IPS DF 6.9 (cell line): ENCODE results near the gene PCDHGA1.
"Not testable (repeated sequence)": the region's sequence is repeated elsewhere in the genome, so short reads cannot be mapped to it uniquely, and the experiment has no call there.

Source experiments
- DNase-seq: peaks from one replicate; pipeline ENCODE4 v3.0.0-alpha.2; 2013; ENCODE audit warnings: low read depth, low spot score
- H3K27ac ChIP-seq: one replicate; pipeline ENCODE4 v1.5.1; 2013; ENCODE audit warnings: low read length, control low read depth
- H3K27me3 ChIP-seq: 2 replicates; pipeline ENCODE4 v1.6.1; 2013; ENCODE audit warnings: mild to moderate bottlenecking, low read length; ENCODE audit not compliant: control insufficient read depth, insufficient read depth
- H3K36me3 ChIP-seq: 2 replicates; pipeline ENCODE4 v1.6.1; 2013; ENCODE audit warnings: low read length; ENCODE audit not compliant: control insufficient read depth, insufficient read depth
- H3K4me1 ChIP-seq: 2 replicates; pipeline ENCODE4 v1.6.1; 2013; ENCODE audit warnings: low read length; ENCODE audit not compliant: control insufficient read depth, insufficient read depth
- H3K4me3 ChIP-seq: 2 replicates; pipeline ENCODE4 v1.5.1; 2013; ENCODE audit warnings: mild to moderate bottlenecking, low read length
- H3K9me3 ChIP-seq: 2 replicates; pipeline ENCODE4 v1.6.1; 2013; ENCODE audit warnings: low read length, inconsistent platforms; ENCODE audit not compliant: control insufficient read depth, insufficient read depth
- WGBS: extraction: QIAGEN DNeasy Blood & Tissue Kit; methylation state at CpG from one replicate; pipeline ENCODE4 v1.1.7; 2013; ENCODE audit warnings: mixed read lengths, missing lambda C conversion rate; ENCODE audit not compliant: insufficient read length, insufficient coverage; 5-methylcytosine and 5-hydroxymethylcytosine counted together

The PCDHGA1 gene

DNA sequence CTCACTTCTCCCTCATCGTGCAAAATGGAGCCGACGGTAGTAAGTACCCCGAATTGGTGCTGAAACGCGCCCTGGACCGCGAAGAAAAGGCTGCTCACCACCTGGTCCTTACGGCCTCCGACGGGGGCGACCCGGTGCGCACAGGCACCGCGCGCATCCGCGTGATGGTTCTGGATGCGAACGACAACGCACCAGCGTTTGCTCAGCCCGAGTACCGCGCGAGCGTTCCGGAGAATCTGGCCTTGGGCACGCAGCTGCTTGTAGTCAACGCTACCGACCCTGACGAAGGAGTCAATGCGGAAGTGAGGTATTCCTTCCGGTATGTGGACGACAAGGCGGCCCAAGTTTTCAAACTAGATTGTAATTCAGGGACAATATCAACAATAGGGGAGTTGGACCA lies 101.0 kb downstream of the PCDHGA1 start:
- no CpG with 5 or more reads among the region's 37 CpGs for WGBS
- DNase-seq: no peak
- 0 out of 2 replicates have a peak, but pooled peaks cover 3% of the 10 kb centered on the region for H3K36me3 ChIP-seq
- no peak overlapping the region for H3K4me3 ChIP-seq
- no peaks in the 10 kb centered on the region for H3K4me1 ChIP-seq
- no peaks in the 10 kb centered on the region for H3K9me3 ChIP-seq
- H3K27ac ChIP-seq: no peak overlapping the region
- H3K27me3 ChIP-seq: no peaks in the 10 kb centered on the region

DNA sequence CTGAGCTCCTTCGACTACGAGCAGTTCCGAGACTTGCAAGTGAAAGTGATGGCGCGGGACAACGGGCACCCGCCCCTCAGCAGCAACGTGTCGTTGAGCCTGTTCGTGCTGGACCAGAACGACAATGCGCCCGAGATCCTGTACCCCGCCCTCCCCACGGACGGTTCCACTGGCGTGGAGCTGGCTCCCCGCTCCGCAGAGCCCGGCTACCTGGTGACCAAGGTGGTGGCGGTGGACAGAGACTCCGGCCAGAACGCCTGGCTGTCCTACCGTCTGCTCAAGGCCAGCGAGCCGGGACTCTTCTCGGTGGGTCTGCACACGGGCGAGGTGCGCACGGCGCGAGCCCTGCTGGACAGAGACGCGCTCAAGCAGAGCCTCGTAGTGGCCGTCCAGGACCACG lies 102.0 kb downstream of the PCDHGA1 start:
- H3K27me3 ChIP-seq, DNase-seq, H3K4me1 ChIP-seq, H3K4me3 ChIP-seq, H3K36me3 ChIP-seq, H3K9me3 ChIP-seq, H3K27ac ChIP-seq: not testable (repeated sequence)
- WGBS: no CpG with 5 or more reads among the region's 38 CpGs

DNA sequence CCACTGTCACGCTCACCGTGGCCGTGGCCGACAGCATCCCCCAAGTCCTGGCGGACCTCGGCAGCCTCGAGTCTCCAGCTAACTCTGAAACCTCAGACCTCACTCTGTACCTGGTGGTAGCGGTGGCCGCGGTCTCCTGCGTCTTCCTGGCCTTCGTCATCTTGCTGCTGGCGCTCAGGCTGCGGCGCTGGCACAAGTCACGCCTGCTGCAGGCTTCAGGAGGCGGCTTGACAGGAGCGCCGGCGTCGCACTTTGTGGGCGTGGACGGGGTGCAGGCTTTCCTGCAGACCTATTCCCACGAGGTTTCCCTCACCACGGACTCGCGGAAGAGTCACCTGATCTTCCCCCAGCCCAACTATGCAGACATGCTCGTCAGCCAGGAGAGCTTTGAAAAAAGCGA lies 102.4 kb downstream of the PCDHGA1 start:
- not testable (repeated sequence) for H3K27ac ChIP-seq

DNA sequence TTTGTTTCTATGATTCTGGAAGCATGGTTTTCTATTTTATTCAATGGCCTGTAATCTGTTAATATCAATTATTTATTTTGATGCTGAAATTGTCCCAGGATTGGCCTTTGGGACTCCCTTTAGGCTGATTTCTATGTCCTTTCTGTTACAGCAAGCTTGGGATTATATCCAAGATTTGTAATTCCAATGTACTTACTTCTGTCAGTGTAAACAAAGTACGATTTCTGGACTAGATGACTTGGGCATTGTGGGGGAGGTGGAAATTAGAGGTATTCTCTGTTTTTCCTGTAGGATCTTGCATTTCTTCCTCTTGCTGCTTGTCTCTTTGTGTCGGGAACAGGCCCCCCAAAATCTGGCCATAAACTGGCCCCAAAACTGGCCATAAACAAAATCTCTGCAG lies 103.7 kb downstream of the PCDHGA1 start:
- H3K4me1 ChIP-seq: no peaks in the 10 kb centered on the region
- H3K27me3 ChIP-seq: no peaks in the 10 kb centered on the region
- no peak overlapping the region for H3K27ac ChIP-seq
- H3K36me3 ChIP-seq: 0 out of 2 replicates have a peak, but pooled peaks cover 3% of the 10 kb centered on the region
- WGBS: no CpG with 5 or more reads among the region's 2 CpGs
- no peak overlapping the region for H3K4me3 ChIP-seq
- H3K9me3 ChIP-seq: no peaks in the 10 kb centered on the region
- no peak for DNase-seq

More for the DNA sequence above, 102.4 kb downstream of the PCDHGA1 start:
- not testable (repeated sequence) for H3K27me3 ChIP-seq, H3K36me3 ChIP-seq, H3K4me3 ChIP-seq, H3K9me3 ChIP-seq, DNase-seq, H3K4me1 ChIP-seq
- WGBS: no CpG with 5 or more reads among the region's 29 CpGs

DNA sequence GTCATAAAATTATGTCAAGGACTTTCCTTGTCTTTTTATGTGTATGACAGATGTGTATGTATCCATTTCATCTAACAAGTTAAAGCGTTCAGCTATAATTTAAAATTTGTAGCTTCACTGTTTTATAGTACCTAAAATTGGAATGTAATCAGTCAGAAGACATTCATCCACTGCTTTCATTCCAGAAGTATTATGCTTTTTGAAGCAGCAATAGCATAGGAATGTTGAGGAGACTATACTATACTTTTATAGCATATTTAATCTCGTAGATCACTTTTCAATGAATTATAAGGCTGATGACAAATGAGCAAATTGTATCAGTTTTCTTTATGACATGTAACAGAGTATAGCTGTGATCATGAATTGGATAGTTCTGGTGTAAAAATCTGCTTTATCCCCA lies 106.9 kb downstream of the PCDHGA1 start:
- H3K27ac ChIP-seq: no peak overlapping the region
- peaks cover 1% of the 10 kb centered on the region; the same call in 1 of the 2 replicates for H3K4me1 ChIP-seq
- WGBS: no CpG with 5 or more reads among the region's 2 CpGs
- H3K27me3 ChIP-seq: no peaks in the 10 kb centered on the region
- no peak for DNase-seq
- H3K36me3 ChIP-seq: no peaks in the 10 kb centered on the region; the same call in 1 of the 2 replicates
- no peak overlapping the region for H3K4me3 ChIP-seq
- H3K9me3 ChIP-seq: no peaks in the 10 kb centered on the region

DNA sequence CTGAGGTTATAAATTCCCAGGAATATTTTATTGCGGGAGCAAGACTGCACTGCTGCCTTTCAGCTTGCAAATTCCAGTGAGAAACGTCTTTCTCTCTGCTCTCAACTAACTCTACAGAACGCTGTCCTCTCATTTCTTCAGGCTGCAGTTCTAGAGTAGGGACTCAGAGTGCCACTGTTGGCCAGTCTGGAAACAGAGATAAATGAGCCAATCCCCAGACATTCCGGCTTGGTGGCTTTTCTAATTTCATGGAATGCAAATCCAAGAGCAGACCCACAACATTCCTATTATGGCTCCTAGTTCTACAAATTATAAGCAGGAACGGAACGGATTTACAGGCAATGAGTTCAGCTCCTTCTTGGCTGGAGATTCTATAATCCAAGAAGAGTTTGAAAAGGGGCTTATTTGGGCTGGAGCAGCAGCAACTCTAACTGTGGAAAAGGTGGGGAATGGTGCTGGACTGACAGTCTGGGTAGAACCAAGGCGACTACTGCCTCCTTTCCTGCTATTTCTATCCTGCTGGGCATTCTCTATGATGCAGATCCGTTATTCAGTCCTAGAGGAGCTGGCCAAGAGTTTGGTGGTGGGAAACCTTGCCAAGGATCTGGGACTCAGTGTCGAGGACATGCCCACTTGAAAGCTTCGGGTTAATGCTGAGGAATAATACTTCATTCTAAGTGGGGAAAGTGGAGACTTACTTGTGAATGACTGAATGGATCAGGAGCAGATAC lies 109.3 kb downstream of the PCDHGA1 start:
- H3K9me3 ChIP-seq: no peaks in the 10 kb centered on the region
- no peak for DNase-seq

DNA sequence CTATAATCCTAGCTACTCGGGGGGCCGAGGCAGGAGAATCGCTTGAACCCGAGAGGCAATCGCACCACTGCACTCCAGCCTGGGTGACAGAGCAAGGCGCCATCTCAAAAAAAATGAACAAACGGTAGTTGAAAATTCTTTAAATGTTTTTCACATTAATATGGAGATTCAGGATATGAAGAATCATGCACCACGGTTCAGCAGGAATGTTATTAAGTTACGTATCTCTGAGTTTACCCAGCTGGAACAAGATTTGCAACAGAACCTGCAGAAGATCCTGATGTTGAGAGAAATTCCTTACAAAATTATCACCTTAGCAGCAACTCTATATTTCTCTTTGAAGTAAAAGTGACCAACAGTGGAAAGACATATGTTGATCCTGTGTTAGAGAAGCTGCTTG lies 110.0 kb downstream of the PCDHGA1 start:
- H3K27ac ChIP-seq: no peak overlapping the region
- H3K4me3 ChIP-seq: no peak overlapping the region
- H3K9me3 ChIP-seq: no peaks in the 10 kb centered on the region
- H3K36me3 ChIP-seq: no peaks in the 10 kb centered on the region; the same call in 1 of the 2 replicates
- no peaks in the 10 kb centered on the region for H3K27me3 ChIP-seq
- DNase-seq: no peak
- WGBS: no CpG with 5 or more reads among the region's 9 CpGs
- peaks cover 1% of the 10 kb centered on the region; the same call in 1 of the 2 replicates for H3K4me1 ChIP-seq

More for the DNA sequence above, 109.3 kb downstream of the PCDHGA1 start:
- Histone ChIP-seq H3K4me3 (no peak overlapping the region), H3K36me3 (no peaks in the 10 kb centered on the region; the same call in 1 of the 2 replicates), H3K27ac (no peak overlapping the region), H3K27me3 (no peaks in the 10 kb centered on the region), H3K4me1 (peaks cover 1% of the 10 kb centered on the region; the same call in 1 of the 2 replicates)
- no CpG with 5 or more reads among the region's 10 CpGs for WGBS

DNA sequence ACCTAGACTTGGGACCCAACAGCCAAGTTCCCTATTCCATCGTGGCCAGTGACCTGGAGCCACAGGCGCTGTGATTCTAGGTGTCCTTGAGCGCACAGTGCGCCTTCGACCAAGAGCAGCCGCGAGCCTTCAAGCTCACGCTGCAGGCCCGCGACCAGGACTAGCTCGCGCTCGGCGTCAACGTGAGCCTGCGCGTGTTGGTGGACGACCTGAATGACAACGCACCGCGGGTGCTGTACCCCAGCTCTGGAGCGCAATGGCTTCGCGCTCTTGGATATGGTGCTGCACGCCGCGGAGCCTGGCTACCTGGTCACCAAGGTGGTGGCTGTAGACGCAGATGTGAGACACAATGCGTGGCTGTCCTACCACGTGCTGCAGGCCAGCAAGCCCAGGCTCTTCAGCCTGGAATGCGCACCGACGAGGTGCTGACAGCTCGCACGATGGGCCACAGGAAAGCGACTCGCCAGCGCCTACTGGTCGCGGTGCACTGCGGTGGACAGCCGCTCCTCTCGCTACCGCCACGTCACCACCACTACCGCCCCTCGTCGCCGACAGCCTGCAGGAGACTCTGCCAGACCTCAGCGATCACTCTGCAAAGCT lies 111.4 kb downstream of the PCDHGA1 start:
- Histone ChIP-seq H3K36me3 (no peaks in the 10 kb centered on the region; the same call in 1 of the 2 replicates), H3K4me3 (no peak overlapping the region), H3K27me3 (no peaks in the 10 kb centered on the region), H3K9me3 (no peaks in the 10 kb centered on the region), H3K27ac (no peak overlapping the region), H3K4me1 (peaks cover 1% of the 10 kb centered on the region; the same call in 1 of the 2 replicates)
- no CpG with 5 or more reads among the region's 50 CpGs for WGBS
- no peak for DNase-seq

DNA sequence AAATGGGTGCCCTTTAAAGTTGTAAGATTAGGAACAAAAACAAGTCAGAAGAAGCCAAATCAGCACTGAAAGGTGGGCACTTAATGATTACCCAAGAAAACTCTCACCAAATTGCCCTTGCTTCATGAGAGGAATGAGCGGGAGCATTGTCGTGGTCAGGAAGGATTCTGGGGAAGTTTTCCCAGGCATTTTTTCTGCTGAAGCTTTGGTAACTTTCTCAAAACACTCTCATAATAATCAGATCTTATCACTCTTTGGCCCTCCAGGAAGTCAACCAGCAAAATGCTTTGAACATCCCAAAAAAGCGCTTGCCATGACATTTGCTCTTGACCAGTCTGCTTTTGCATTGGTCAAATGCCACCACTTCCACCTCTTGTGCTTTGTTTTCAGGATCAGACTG lies 135.0 kb downstream of the PCDHGA1 start:
- no CpG with 5 or more reads among the region's 3 CpGs for WGBS
- Histone ChIP-seq H3K27me3 (no peaks in the 10 kb centered on the region), H3K9me3 (no peaks in the 10 kb centered on the region), H3K36me3 (no peaks in the 10 kb centered on the region), H3K4me1 (no peaks in the 10 kb centered on the region), H3K4me3 (no peak overlapping the region), H3K27ac (no peak overlapping the region)
- no peak for DNase-seq

DNA sequence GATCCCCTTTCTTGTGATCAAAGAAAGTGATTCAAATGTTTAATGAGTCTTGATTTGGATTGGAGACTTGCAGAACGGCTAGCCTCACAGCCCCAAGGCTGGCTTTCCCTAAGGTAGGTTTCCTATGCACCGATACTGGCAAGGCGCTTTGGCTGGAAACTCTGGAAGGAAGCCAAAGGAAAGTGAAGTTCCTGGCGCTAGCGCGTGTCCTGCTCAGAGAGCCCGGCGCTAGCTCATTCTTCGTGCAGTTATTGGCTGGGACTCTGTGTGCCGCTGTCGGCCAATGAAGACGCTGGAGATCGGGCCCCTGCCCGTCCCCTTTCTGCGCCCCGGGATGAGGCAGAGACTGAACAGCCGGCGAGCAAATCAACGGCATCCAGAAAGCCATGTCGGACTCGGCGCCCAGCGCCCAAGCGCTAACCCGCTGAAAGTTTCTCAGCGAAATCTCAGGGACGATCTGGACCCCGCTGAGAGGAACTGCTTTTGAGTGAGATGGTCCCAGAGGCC lies 145.4 kb downstream of the PCDHGA1 start, which contains the start of gene PCDHGC3:
PCDHGC3 (plus strand) TSS at position 342 of the 507 bp plus-strand sequence; CDS start at position 493, 151 bp downstream.
- no CpG with 5 or more reads among the region's 28 CpGs for WGBS
- Histone ChIP-seq H3K4me3 (peak within 1 kb of the TSS; percentile 49; the same call in 1 of the 2 replicates), H3K9me3 (no peaks in the 10 kb centered on the region), H3K4me1 (no peaks in the 10 kb centered on the region), H3K36me3 (peaks cover 3% of the 10 kb centered on the region; the same call in 1 of the 2 replicates), H3K27me3 (peaks cover 13% of the 10 kb centered on the region; the same call in 1 of the 2 replicates), H3K27ac (no peak within 1 kb of the TSS)
- no peak for DNase-seq
